Panc1 (cell line): ENCODE measurements around the gene EFL1. TPM values are rescaled to one million over a fixed set of nuclear protein-coding genes. Genes with fewer than 3 reads are reported as not detected.

ENCODE experiments used
- ATAC-seq: fragments of 200-7000 bp; cut with Tn5 transposase; 2 replicates; pipeline ENCODE4 v1.9.1; 2020; ENCODE audit warnings: mild to moderate bottlenecking, moderate library complexity
- BruUV-seq: library from RNA; stranded (reverse); fragments of 400-500 nt; replicated peaks from 2 replicates; lab custom pipeline; 2021; lab: Mats Ljungman, UMichigan
- CTCF ChIA-PET: fragments of 300-600 bp; sonication (Branson Sonifier 250); formaldehyde crosslinking; loops from one replicate; lab custom pipeline; 2022; ENCODE audit warnings: antibody characterized with exemption; lab: Charles Lee
- POLR2A ChIA-PET: fragments of 300-600 bp; sonication (Branson Sonifier 250); formaldehyde crosslinking; loops from one replicate; lab custom pipeline; 2022; ENCODE audit warnings: antibody characterized with exemption; lab: Charles Lee
- DNase-seq: peaks from one replicate; pipeline ENCODE4 v3.0.0-alpha.2; 2010; ENCODE audit warnings: low read depth, low spot score
- H3K27ac ChIP-seq: 2 replicates; pipeline ENCODE4 v1.5.1; 2011; ENCODE audit warnings: mild to moderate bottlenecking, low read length, inconsistent platforms
- H3K27me3 ChIP-seq: fragments of 200-500 bp; sonication (Bioruptor generic); 2 replicates; pipeline ENCODE4 v1.6.0; 2014; ENCODE audit warnings: low read length, inconsistent platforms; ENCODE audit not compliant: control insufficient read depth, insufficient read depth
- H3K36me3 ChIP-seq: fragments of 200-500 bp; sonication (Bioruptor generic); 2 replicates; pipeline ENCODE4 v1.5.1; 2014; ENCODE audit warnings: inconsistent platforms, mild to moderate bottlenecking, low read length, moderate library complexity; ENCODE audit not compliant: control insufficient read depth, insufficient read depth
- H3K4me1 ChIP-seq: 2 replicates; pipeline ENCODE4 v1.5.1; 2011; ENCODE audit warnings: inconsistent platforms, mild to moderate bottlenecking, low read length, moderate library complexity; ENCODE audit not compliant: control insufficient read depth, insufficient read depth
- H3K4me3 ChIP-seq, 2 experiments: 2 replicates each; pipeline ENCODE4 v1.5.1; 2011 to 2012; ENCODE audit warnings: low read depth in 2 of 2, low read length in 2 of 2, mild to moderate bottlenecking in 2 of 2, inconsistent platforms in 1 of 2, moderate library complexity in 1 of 2
- H3K9me3 ChIP-seq: fragments of 200-500 bp; sonication (Bioruptor generic); 2 replicates; pipeline ENCODE4 v1.5.1; 2014; ENCODE audit warnings: low read depth, mild to moderate bottlenecking, inconsistent platforms, low read length, moderate library complexity; ENCODE audit not compliant: control insufficient read depth, insufficient read depth
- CTCF ChIP-seq: fragments of 450-650 bp; IDR thresholded peaks from 2 replicates; pipeline ENCODE4 v1.5.1; 2017; ENCODE audit warnings: mild to moderate bottlenecking
- POLR2AphosphoS5 ChIP-seq: IDR thresholded peaks from 2 replicates; pipeline ENCODE4 v1.6.1; 2012; ENCODE audit warnings: mild to moderate bottlenecking, low read depth, low read length, moderate library complexity
- SIN3A ChIP-seq: IDR thresholded peaks from 2 replicates; pipeline ENCODE4 v1.6.1; 2012; ENCODE audit warnings: low read depth, mild to moderate bottlenecking, low read length, moderate library complexity, borderline replicate concordance; ENCODE audit not compliant: insufficient read depth
- TCF7L2 ChIP-seq: IDR thresholded peaks from 2 replicates; pipeline ENCODE4 v1.6.1; 2011; ENCODE audit warnings: mild to moderate bottlenecking, low read depth, low read length, inconsistent platforms
- in situ Hi-C: cut with HindIII; loops from 2 replicates; pipeline ENCODE4 v1.10.0; 2016; ENCODE audit warnings: low sequenced_read_pairs, low pct_unique_long_range_greater_than_20kb
- intact Hi-C: fragments of 100-400 bp; cut with micrococcal nuclease; formaldehyde crosslinking; loops from one replicate; pipeline ENCODE4 v1.10.0; 2022; ENCODE audit not compliant: unreplicated experiment
- total RNA-seq: library from RNA; stranded (reverse); gene quantifications from one replicate; pipeline ENCODE4 v1.2.1, GENCODE V29; 2021; ENCODE audit not compliant: unreplicated experiment
- TF ChIP-seq, protein P1 (sequence below), 2 experiments: IDR thresholded peaks; 2 replicates each; pipeline ENCODE4 v1.6.1; 2011 to 2012; ENCODE audit warnings: low read depth in 2 of 2, control low read depth in 1 of 2, low read length in 1 of 2, mild to moderate bottlenecking in 1 of 2, moderate library complexity in 1 of 2; ENCODE audit not compliant: insufficient read depth in 1 of 2

Gene EFL1
- total RNA-seq, 1 experiment from 2014 or later = 20.2 TPM

DNA sequence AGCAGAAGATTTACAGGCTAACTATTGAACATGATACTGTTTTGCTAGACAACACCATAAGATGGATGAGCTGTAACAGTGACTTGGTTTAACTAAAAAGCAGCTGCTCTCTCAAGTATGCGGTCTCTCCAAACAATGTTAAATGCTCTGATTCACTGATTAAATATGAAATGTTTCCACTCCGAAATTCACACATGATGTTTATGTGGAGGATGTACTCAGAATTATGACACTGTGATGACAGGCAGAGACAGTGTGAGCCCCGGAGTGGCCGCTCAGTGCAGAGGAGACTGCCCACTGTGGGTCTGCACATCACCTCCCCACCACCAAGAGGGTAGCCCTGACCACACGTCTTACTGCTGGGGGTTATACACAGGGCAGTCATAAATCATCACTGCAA lies 132.8 kb downstream of the EFL1 start:
- BruUV-seq = no TSS peak
- intact Hi-C loops (no loop called here), in situ Hi-C loops (no loop called here)
- no peaks in the 10 kb centered on the region for H3K9me3 ChIP-seq
- no peak overlapping the region for H3K4me3 ChIP-seq
- H3K36me3 ChIP-seq = no peaks in the 10 kb centered on the region
- ChIA-PET CTCF (no interaction called here), POLR2A (no interaction called here)
- H3K27me3 ChIP-seq = no peaks in the 10 kb centered on the region
- ATAC-seq (no peak), DNase-seq (no peak)
- TF ChIP-seq POLR2AphosphoS5 = no peak
- no peak for TF ChIP-seq CTCF
- TF ChIP-seq, protein P1, sequence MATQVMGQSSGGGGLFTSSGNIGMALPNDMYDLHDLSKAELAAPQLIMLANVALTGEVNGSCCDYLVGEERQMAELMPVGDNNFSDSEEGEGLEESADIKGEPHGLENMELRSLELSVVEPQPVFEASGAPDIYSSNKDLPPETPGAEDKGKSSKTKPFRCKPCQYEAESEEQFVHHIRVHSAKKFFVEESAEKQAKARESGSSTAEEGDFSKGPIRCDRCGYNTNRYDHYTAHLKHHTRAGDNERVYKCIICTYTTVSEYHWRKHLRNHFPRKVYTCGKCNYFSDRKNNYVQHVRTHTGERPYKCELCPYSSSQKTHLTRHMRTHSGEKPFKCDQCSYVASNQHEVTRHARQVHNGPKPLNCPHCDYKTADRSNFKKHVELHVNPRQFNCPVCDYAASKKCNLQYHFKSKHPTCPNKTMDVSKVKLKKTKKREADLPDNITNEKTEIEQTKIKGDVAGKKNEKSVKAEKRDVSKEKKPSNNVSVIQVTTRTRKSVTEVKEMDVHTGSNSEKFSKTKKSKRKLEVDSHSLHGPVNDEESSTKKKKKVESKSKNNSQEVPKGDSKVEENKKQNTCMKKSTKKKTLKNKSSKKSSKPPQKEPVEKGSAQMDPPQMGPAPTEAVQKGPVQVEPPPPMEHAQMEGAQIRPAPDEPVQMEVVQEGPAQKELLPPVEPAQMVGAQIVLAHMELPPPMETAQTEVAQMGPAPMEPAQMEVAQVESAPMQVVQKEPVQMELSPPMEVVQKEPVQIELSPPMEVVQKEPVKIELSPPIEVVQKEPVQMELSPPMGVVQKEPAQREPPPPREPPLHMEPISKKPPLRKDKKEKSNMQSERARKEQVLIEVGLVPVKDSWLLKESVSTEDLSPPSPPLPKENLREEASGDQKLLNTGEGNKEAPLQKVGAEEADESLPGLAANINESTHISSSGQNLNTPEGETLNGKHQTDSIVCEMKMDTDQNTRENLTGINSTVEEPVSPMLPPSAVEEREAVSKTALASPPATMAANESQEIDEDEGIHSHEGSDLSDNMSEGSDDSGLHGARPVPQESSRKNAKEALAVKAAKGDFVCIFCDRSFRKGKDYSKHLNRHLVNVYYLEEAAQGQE (IDR thresholded peaks at IDR 0.05; ENCODE audit: insufficient read depth in 1 of 2, low read depth in 2 of 2, low read length in 1 of 2) = no peak
- TF ChIP-seq SIN3A = no peak
- no peak for TF ChIP-seq TCF7L2
- no peaks in the 10 kb centered on the region for H3K4me1 ChIP-seq
- no peak overlapping the region for H3K27ac ChIP-seq

GRCh38 chr15:82129149-82129692 lies 133.3 kb downstream of the EFL1 start:
- BruUV-seq = no TSS peak
- ATAC-seq (no peak), DNase-seq (no peak)
- H3K9me3 ChIP-seq = no peaks in the 10 kb centered on the region
- no peak overlapping the region for H3K27ac ChIP-seq
- in situ Hi-C loops = no loop called here
- intact Hi-C loops = no loop called here
- POLR2A ChIA-PET = no interaction called here
- H3K4me1 ChIP-seq = no peaks in the 10 kb centered on the region
- no peaks in the 10 kb centered on the region for H3K27me3 ChIP-seq
- H3K36me3 ChIP-seq = no peaks in the 10 kb centered on the region
- no peak overlapping the region for H3K4me3 ChIP-seq
- TF ChIP-seq TCF7L2 = no peak
- no peak for TF ChIP-seq CTCF
- TF ChIP-seq, protein P1 (IDR thresholded peaks at IDR 0.05; ENCODE audit: insufficient read depth in 1 of 2, low read depth in 2 of 2, low read length in 1 of 2) = no peak
- no peak for TF ChIP-seq SIN3A
- TF ChIP-seq POLR2AphosphoS5 = no peak
- CTCF ChIA-PET = no interaction called here
